HL-60 (cell line): Measurements from ENCODE around the gene SPEF1.

Source experiments
- DNase-seq, 2 experiments: peaks; one replicate each; pipeline ENCODE4 v3.0.0-alpha.2; 2010 to 2020; ENCODE audit warnings: low read depth in 1 of 2, low spot score in 1 of 2
- H3K27ac ChIP-seq: fragments of 250-450 bp; sonication (Bioruptor Pico); replicated peaks from 2 replicates; pipeline ENCODE4 v1.5.1; 2020; ENCODE audit warnings: mild to moderate bottlenecking, moderate library complexity
- H3K27me3 ChIP-seq: fragments of 250-450 bp; sonication (Bioruptor Pico); 2 replicates; pipeline ENCODE4 v1.5.1; 2021; ENCODE audit warnings: mild to moderate bottlenecking, moderate library complexity; ENCODE audit not compliant: insufficient read depth, poor library complexity, severe bottlenecking
- H3K4me3 ChIP-seq: replicated peaks from 2 replicates; pipeline ENCODE4 v1.5.1; 2011; ENCODE audit warnings: mild to moderate bottlenecking, control low read depth, low read length; ENCODE audit not compliant: insufficient read depth
- GABPA ChIP-seq: IDR thresholded peaks from 2 replicates; pipeline ENCODE4 v1.6.1; 2012; ENCODE audit warnings: low read depth
- POLR2AphosphoS5 ChIP-seq: IDR thresholded peaks from 2 replicates; pipeline ENCODE4 v1.6.1; 2012; ENCODE audit warnings: low read depth
- SPI1 ChIP-seq: IDR thresholded peaks from 2 replicates; pipeline ENCODE4 v1.6.1; 2012; ENCODE audit warnings: low read depth, mild to moderate bottlenecking, borderline replicate concordance
- TF ChIP-seq, protein P1 (sequence below): IDR thresholded peaks from 2 replicates; pipeline ENCODE4 v1.6.1; 2012; ENCODE audit warnings: low read depth; ENCODE audit not compliant: insufficient replicate concordance
- TF ChIP-seq, protein P2 (sequence below): IDR thresholded peaks from one replicate; pipeline ENCODE4 v1.5.1; 2011; ENCODE audit warnings: low read length, control low read depth, inconsistent platforms; ENCODE audit not compliant: insufficient read depth

Gene SPEF1

DNA sequence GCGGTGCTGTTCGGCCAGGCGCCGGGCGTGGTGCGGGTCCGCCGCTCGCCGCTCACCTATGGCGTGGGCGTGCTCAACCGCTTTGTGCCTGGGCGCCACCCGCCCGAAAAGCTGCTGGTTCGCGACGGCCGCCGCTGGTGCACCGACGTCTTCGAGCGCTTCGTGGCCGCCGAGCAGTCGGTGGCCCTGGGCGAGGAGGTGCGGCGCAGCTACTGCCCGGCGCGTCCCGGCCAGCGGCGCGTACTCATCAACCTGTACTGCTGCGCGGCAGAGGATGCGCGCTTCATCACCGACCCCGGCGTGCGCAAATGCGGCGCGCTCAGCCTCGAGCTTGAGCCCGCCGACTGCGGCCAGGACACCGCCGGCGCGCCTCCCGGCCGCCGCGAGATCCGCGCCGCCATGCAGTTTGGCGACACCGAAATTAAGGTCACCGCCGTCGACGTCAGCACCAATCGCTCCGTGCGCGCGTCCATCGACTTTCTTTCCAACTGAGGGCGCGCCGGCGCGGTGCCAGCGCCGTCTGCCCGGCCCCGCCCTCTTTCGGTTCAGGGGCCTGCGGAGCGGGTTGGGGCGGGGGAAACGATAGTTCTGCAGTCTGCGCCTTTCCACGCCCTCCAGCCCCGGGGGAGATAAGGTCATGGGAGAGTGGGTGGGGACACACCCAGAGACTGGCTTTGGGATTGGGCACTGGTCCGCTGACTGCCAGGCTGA lies 29.4 kb downstream of the SPEF1 start:
- no peaks in the 10 kb centered on the region for H3K27me3 ChIP-seq
- TF ChIP-seq SPI1: no peak
- TF ChIP-seq, protein P1, sequence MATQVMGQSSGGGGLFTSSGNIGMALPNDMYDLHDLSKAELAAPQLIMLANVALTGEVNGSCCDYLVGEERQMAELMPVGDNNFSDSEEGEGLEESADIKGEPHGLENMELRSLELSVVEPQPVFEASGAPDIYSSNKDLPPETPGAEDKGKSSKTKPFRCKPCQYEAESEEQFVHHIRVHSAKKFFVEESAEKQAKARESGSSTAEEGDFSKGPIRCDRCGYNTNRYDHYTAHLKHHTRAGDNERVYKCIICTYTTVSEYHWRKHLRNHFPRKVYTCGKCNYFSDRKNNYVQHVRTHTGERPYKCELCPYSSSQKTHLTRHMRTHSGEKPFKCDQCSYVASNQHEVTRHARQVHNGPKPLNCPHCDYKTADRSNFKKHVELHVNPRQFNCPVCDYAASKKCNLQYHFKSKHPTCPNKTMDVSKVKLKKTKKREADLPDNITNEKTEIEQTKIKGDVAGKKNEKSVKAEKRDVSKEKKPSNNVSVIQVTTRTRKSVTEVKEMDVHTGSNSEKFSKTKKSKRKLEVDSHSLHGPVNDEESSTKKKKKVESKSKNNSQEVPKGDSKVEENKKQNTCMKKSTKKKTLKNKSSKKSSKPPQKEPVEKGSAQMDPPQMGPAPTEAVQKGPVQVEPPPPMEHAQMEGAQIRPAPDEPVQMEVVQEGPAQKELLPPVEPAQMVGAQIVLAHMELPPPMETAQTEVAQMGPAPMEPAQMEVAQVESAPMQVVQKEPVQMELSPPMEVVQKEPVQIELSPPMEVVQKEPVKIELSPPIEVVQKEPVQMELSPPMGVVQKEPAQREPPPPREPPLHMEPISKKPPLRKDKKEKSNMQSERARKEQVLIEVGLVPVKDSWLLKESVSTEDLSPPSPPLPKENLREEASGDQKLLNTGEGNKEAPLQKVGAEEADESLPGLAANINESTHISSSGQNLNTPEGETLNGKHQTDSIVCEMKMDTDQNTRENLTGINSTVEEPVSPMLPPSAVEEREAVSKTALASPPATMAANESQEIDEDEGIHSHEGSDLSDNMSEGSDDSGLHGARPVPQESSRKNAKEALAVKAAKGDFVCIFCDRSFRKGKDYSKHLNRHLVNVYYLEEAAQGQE: no peak
- TF ChIP-seq GABPA: no peak
- TF ChIP-seq, protein P2, sequence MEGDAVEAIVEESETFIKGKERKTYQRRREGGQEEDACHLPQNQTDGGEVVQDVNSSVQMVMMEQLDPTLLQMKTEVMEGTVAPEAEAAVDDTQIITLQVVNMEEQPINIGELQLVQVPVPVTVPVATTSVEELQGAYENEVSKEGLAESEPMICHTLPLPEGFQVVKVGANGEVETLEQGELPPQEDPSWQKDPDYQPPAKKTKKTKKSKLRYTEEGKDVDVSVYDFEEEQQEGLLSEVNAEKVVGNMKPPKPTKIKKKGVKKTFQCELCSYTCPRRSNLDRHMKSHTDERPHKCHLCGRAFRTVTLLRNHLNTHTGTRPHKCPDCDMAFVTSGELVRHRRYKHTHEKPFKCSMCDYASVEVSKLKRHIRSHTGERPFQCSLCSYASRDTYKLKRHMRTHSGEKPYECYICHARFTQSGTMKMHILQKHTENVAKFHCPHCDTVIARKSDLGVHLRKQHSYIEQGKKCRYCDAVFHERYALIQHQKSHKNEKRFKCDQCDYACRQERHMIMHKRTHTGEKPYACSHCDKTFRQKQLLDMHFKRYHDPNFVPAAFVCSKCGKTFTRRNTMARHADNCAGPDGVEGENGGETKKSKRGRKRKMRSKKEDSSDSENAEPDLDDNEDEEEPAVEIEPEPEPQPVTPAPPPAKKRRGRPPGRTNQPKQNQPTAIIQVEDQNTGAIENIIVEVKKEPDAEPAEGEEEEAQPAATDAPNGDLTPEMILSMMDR: no peak
- no peak for TF ChIP-seq POLR2AphosphoS5
- DNase-seq: no peak
- H3K4me3 ChIP-seq: no peak overlapping the region
- H3K27ac ChIP-seq: no peak overlapping the region

DNA sequence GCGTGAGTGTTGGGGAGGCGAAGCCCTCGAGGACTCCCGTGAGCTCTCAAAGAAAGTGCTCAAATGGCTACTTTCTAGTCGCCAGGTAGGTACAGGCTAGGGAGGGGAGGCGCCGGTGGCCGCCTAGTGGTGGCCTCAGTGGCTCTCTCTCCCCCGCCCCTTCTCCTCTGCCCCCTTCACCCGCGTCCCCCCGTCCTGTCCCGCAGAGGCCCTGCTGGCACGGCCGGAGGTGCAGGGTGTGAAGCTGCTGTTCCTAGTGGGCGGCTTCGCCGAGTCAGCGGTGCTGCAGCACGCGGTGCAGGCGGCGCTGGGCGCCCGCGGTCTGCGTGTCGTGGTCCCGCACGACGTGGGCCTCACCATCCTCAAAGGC lies 30.0 kb downstream of the SPEF1 start:
- TF ChIP-seq SPI1: no peak
- TF ChIP-seq, protein P1: no peak
- TF ChIP-seq, protein P2: no peak
- no peak for TF ChIP-seq POLR2AphosphoS5
- no peak for TF ChIP-seq GABPA
- Histone ChIP-seq H3K27ac (no peak overlapping the region), H3K27me3 (no peaks in the 10 kb centered on the region), H3K4me3 (no peak overlapping the region)
- no peak for DNase-seq

DNA sequence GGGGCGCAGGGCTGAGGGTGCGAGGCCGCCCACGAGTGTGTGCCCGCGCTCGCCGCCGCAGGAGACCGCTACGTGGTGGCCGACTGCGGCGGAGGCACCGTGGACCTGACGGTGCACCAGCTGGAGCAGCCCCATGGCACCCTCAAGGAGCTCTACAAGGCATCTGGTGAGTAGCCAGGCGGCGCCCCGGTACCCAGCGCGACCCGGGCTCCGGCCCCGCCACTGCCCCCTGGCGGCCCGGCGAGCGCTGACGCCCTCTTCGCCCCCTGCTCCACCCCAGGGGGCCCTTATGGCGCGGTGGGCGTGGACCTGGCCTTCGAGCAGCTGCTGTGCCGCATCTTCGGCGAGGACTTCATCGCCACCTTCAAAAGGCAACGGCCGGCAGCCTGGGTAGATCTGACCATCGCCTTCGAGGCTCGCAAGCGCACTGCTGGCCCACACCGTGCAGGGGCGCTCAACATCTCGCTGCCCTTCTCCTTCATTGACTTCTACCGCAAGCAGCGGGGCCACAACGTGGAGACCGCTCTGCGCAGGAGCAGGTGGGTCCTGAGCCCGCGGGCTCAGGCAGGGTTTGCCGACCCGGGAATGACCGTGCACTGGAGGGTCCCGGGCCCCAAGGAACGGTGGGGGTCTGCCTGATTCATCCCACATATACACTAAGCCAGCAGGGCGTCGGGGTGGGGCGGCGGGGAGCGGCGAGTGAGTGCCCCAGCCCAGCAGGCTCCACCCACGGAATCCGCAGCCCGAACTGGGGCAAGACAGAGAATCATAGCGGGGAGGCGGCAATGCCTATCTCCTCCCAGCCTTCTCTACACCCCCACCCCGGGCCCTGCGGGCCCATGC lies 31.3 kb downstream of the SPEF1 start:
- no peaks in the 10 kb centered on the region for H3K27me3 ChIP-seq
- no peak overlapping the region for H3K27ac ChIP-seq
- H3K4me3 ChIP-seq: no peak overlapping the region
- TF ChIP-seq, protein P1: no peak
- TF ChIP-seq, protein P2: peak; percentile 42
- DNase-seq: peak in 1 of 2 experiments; percentile 18
